Measurements from ENCODE around the gene NISCH.

DNA sequence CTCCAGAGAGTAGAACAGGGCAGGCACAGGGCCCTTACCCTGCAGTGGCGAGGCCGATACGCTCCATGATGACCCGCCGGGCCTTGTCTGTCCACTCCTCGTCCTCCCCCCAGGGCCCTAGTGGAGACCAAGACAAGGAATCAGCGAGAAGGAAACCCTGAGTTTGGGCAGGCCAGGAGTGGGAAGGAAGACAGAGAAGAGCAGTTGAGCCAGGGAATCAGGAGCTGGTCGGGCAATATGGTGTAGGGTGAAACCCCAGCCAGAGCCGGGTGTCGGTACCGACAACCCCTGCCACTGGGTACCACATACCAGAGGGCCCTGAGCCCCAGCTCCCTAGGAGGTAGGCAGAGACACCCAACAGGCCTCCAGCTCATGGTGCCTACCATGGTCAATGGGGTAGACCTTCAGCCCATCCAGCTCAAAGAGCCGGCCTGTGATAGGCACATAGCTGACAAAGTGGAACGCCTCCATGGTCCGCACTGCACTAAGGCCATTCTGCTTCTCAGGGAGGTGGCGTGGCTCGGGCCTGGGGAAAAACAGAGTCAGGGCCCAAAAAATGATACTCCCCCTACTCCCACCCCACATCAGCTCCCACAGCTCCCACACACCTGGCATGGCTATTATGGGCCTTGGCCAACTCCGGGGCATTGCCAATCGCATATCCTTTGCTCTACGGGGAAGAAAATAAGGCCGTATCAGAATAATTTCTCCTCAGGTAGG, 48.5 kb upstream of the NISCH start:
- TF ChIP-seq EZH2phosphoT487 (IDR thresholded peaks at IDR 0.05; ENCODE audit: borderline replicate concordance) = no peak
- TF ChIP-seq POLR2AphosphoS5 (IDR thresholded peaks at IDR 0.05; ENCODE audit: low read depth, low read length) = no peak
- TF ChIP-seq JUND (IDR thresholded peaks at IDR 0.05) = no peak
- TF ChIP-seq, protein P1, sequence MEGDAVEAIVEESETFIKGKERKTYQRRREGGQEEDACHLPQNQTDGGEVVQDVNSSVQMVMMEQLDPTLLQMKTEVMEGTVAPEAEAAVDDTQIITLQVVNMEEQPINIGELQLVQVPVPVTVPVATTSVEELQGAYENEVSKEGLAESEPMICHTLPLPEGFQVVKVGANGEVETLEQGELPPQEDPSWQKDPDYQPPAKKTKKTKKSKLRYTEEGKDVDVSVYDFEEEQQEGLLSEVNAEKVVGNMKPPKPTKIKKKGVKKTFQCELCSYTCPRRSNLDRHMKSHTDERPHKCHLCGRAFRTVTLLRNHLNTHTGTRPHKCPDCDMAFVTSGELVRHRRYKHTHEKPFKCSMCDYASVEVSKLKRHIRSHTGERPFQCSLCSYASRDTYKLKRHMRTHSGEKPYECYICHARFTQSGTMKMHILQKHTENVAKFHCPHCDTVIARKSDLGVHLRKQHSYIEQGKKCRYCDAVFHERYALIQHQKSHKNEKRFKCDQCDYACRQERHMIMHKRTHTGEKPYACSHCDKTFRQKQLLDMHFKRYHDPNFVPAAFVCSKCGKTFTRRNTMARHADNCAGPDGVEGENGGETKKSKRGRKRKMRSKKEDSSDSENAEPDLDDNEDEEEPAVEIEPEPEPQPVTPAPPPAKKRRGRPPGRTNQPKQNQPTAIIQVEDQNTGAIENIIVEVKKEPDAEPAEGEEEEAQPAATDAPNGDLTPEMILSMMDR (IDR thresholded peaks at IDR 0.05 in 2 of 3, conservative IDR thresholded peaks at IDR 0.05 in 1 of 3; ENCODE audit: borderline replicate concordance in 1 of 3, insufficient read depth in 1 of 3, low read depth in 2 of 3, low read length in 2 of 3) = no peak
- no peak for TF ChIP-seq TCF7L2 (IDR thresholded peaks at IDR 0.05; ENCODE audit: borderline replicate concordance, extremely low read depth, insufficient read depth, insufficient read length)
- TF ChIP-seq ZNF274 (IDR thresholded peaks at IDR 0.05; ENCODE audit: low read depth, low read length) = no peak
- TF ChIP-seq SRF (IDR thresholded peaks at IDR 0.05; ENCODE audit: low read depth) = no peak
- no peak for TF ChIP-seq POLR2A (IDR thresholded peaks at IDR 0.05; ENCODE audit: borderline replicate concordance, extremely low read depth, insufficient read depth, insufficient read length)
- no peak for TF ChIP-seq EZH2 (IDR thresholded peaks at IDR 0.05)
- TF ChIP-seq, protein P2, sequence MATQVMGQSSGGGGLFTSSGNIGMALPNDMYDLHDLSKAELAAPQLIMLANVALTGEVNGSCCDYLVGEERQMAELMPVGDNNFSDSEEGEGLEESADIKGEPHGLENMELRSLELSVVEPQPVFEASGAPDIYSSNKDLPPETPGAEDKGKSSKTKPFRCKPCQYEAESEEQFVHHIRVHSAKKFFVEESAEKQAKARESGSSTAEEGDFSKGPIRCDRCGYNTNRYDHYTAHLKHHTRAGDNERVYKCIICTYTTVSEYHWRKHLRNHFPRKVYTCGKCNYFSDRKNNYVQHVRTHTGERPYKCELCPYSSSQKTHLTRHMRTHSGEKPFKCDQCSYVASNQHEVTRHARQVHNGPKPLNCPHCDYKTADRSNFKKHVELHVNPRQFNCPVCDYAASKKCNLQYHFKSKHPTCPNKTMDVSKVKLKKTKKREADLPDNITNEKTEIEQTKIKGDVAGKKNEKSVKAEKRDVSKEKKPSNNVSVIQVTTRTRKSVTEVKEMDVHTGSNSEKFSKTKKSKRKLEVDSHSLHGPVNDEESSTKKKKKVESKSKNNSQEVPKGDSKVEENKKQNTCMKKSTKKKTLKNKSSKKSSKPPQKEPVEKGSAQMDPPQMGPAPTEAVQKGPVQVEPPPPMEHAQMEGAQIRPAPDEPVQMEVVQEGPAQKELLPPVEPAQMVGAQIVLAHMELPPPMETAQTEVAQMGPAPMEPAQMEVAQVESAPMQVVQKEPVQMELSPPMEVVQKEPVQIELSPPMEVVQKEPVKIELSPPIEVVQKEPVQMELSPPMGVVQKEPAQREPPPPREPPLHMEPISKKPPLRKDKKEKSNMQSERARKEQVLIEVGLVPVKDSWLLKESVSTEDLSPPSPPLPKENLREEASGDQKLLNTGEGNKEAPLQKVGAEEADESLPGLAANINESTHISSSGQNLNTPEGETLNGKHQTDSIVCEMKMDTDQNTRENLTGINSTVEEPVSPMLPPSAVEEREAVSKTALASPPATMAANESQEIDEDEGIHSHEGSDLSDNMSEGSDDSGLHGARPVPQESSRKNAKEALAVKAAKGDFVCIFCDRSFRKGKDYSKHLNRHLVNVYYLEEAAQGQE (IDR thresholded peaks at IDR 0.05; ENCODE audit: low read depth) = no peak
- no peak for TF ChIP-seq YY1 (IDR thresholded peaks at IDR 0.05; ENCODE audit: extremely low read depth, insufficient replicate concordance, low read depth, low read length)

Measured in HCT116 (cell line).